GM23248 (cell line): ENCODE data around the gene NAA10.

ENCODE experiments used
- EZH2 ChIP-seq: fragments of 200-600 bp; sonication (generic); IDR thresholded peaks from 2 replicates; pipeline ENCODE4 v1.6.1; 2018; ENCODE audit warnings: antibody characterized with exemption, mild to moderate bottlenecking; ENCODE audit not compliant: insufficient read depth, poor library complexity, severe bottlenecking
- EZH2phosphoT487 ChIP-seq: fragments of 200-600 bp; sonication (generic); IDR thresholded peaks from 2 replicates; pipeline ENCODE4 v1.6.1; 2018; ENCODE audit warnings: antibody characterized with exemption, moderate library complexity, mild to moderate bottlenecking, low read depth; ENCODE audit not compliant: insufficient read depth

DNA sequence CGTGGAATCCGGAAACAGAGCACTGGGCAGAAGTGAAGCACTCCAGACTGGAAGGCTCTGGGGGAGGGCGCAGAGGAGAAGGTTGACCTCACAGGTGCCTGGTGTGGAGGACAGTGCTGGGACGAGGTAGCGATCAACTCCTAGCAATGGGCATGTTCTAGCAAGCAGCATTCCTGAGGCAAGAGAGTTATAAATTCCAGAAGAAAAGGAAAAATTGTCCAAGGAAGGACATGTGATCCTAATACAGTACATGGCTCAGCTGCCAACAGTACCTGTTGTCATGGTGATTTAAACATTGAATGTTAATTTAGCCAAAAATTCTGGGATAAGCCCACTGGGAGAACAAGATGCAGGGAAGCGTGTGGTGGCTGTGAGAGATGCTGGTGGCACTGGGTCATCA is 17.0 kb downstream of the NAA10 start:
- TF ChIP-seq EZH2 (no peak), EZH2phosphoT487 (no peak)
